ENCODE measurements around the gene ZNF407. TPM values are rescaled to one million over a fixed set of nuclear protein-coding genes. Genes with fewer than 3 reads are reported as not detected.

Gene ZNF407
- total and polyA plus RNA-seq, 2 experiments from 2014 or later: 2.1 to 10.4 TPM

DNA sequence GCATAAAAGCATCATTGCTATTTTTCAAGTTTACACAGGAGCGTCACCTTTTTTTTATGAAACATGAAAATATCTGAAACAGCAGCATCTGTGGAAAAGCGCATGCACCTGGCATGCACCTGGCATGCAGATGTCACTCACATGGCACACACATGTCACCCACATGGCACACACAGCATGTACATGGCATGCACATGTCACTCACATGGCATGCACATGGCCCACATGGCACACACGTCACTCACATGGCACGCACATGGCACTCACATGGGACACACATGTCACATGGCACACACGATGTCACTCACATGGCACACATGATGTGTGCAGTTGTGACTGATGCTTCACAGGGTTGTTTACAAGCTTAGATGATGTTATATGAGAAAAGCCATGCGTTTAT is 188.0 kb downstream of the ZNF407 start:
- no peak overlapping the region for H3K4me2 ChIP-seq
- H3K27me3 Mint-ChIP-seq (ENCODE audit: insufficient read depth, low read depth, poor library complexity): no peaks in the 10 kb centered on the region
- H3K27ac Mint-ChIP-seq: no peak overlapping the region
- TF ChIP-seq EZH2 (IDR thresholded peaks at IDR 0.05; ENCODE audit: low read depth, unreplicated experiment) (no peak), POLR2AphosphoS5 (IDR thresholded peaks at IDR 0.05; ENCODE audit: low read depth) (no peak), JUNB (IDR thresholded peaks at IDR 0.05; ENCODE audit: unreplicated experiment) (no peak), ZNF331 (CRISPR knock-in tag; IDR thresholded peaks at IDR 0.05; ENCODE audit: low read depth) (no peak), REST (IDR thresholded peaks at IDR 0.05; ENCODE audit: unreplicated experiment) (no peak)
- H3F3A ChIP-seq (replicated peaks; ENCODE audit: low read depth): no peaks in the 10 kb centered on the region
- H3K36me3 ChIP-seq (ENCODE audit: insufficient read depth): no peaks in the 10 kb centered on the region
- H3K27ac ChIP-seq (ENCODE audit: low read depth): no peak overlapping the region
- no peak overlapping the region for H2AFZ ChIP-seq
- H3K9me3 Mint-ChIP-seq: no peaks in the 10 kb centered on the region
- no peaks in the 10 kb centered on the region for H3K27me3 ChIP-seq (ENCODE audit: insufficient read depth)
- ATAC-seq (no peak), DNase-seq (ENCODE audit: low spot score) (no peak)
- H3K9me2 ChIP-seq (ENCODE audit: insufficient read depth): no peaks in the 10 kb centered on the region
- H3K79me2 ChIP-seq (replicated peaks; ENCODE audit: insufficient read depth): no peaks in the 10 kb centered on the region
- H3K4me1 Mint-ChIP-seq: no peaks in the 10 kb centered on the region; the same call in 1 of the 3 replicates
- H3K4me3 ChIP-seq: no peak overlapping the region
- no peaks in the 10 kb centered on the region for H3K4me1 ChIP-seq (ENCODE audit: insufficient read depth)
- no peaks in the 10 kb centered on the region for H3K36me3 Mint-ChIP-seq (ENCODE audit: low read depth)
- H4K20me1 ChIP-seq (replicated peaks; ENCODE audit: insufficient read depth): no peaks in the 10 kb centered on the region
- no peak overlapping the region for H3K4me3 Mint-ChIP-seq

- no peak overlapping the region for H3K4me2 ChIP-seq
- H4K20me1 ChIP-seq (replicated peaks; ENCODE audit: insufficient read depth): no peaks in the 10 kb centered on the region
- Mint-ChIP-seq H3K4me3 (no peak overlapping the region), H3K36me3 (ENCODE audit: low read depth) (no peaks in the 10 kb centered on the region), H3K9me3 (no peaks in the 10 kb centered on the region), H3K4me1 (peaks cover 2% of the 10 kb centered on the region), H3K27me3 (ENCODE audit: insufficient read depth, low read depth, poor library complexity) (no peaks in the 10 kb centered on the region), H3K27ac (no peak overlapping the region)
- H3K27ac ChIP-seq (ENCODE audit: low read depth): no peak overlapping the region
- no peak for DNase-seq (ENCODE audit: low spot score)
- no peaks in the 10 kb centered on the region for H3F3A ChIP-seq (replicated peaks; ENCODE audit: low read depth)
- TF ChIP-seq ZNF331 (CRISPR knock-in tag; IDR thresholded peaks at IDR 0.05; ENCODE audit: low read depth): no peak
- no peak for TF ChIP-seq EZH2 (IDR thresholded peaks at IDR 0.05; ENCODE audit: low read depth, unreplicated experiment)
- no peak for TF ChIP-seq CREB1 (CRISPR knock-in tag; IDR thresholded peaks at IDR 0.05; ENCODE audit: low read depth)
- TF ChIP-seq REST (IDR thresholded peaks at IDR 0.05; ENCODE audit: unreplicated experiment): no peak
- TF ChIP-seq NANOG (IDR thresholded peaks at IDR 0.05; ENCODE audit: borderline replicate concordance): no peak
- no peak for TF ChIP-seq JUNB (IDR thresholded peaks at IDR 0.05; ENCODE audit: unreplicated experiment)
- no peak overlapping the region for H2AFZ ChIP-seq
- ATAC-seq: no peak
- no peaks in the 10 kb centered on the region for H3K9me2 ChIP-seq (ENCODE audit: insufficient read depth)
- H3K79me2 ChIP-seq (replicated peaks; ENCODE audit: insufficient read depth): no peaks in the 10 kb centered on the region
- H3K36me3 ChIP-seq (ENCODE audit: insufficient read depth): no peaks in the 10 kb centered on the region
- no peaks in the 10 kb centered on the region for H3K4me1 ChIP-seq (ENCODE audit: insufficient read depth)
- no peaks in the 10 kb centered on the region for H3K27me3 ChIP-seq (ENCODE audit: insufficient read depth)
- H3K4me3 ChIP-seq: no peak overlapping the region
Observed at GRCh38 chr18:74788657-74789056, 191.0 kb downstream of the ZNF407 start.
